ENCODE data around the gene LPCAT2. TPM values are rescaled to one million over a fixed set of nuclear protein-coding genes. Genes with fewer than 3 reads are reported as not detected.

LPCAT2 gene
- 3.6 to 7.4 TPM (median 5.9 TPM) in 5 replicates for total RNA-seq (2022; extraction: Qiagen RNA extraction)

GRCh38 chr16:55508941-55509931 lies at the start of gene LPCAT2:
Gene LPCAT2, plus strand, starts transcription at chr16:55509072. Its CDS starts 110 bp downstream, at chr16:55509182.

GRCh38 chr16:55478827-55479429 lies 29.9 kb upstream of the LPCAT2 start, which contains the start of gene MMP2:
Gene MMP2, plus strand, starts transcription at chr16:55479198. Its CDS starts 282 bp downstream, at chr16:55479480.

GRCh38 chr16:55566432-55567175 lies 57.7 kb downstream of the LPCAT2 start, which contains the start of gene CAPNS2:
Gene CAPNS2, plus strand, starts transcription at chr16:55566684. Its CDS starts 73 bp downstream, at chr16:55566757.

Other genes starting within 250 kb of the LPCAT2 start
- gene IRX6, start 184.9 kb upstream of the LPCAT2 start, total RNA-seq (2022; extraction: Qiagen RNA extraction) = not detected in 5 replicates
- gene MMP2, start 29.9 kb upstream of the LPCAT2 start, total RNA-seq (2022; extraction: Qiagen RNA extraction) = 7.8 to 11.5 TPM (median 10.1 TPM) in 5 replicates
- not detected in 5 replicates for gene CAPNS2, start 57.6 kb downstream of the LPCAT2 start, total RNA-seq (2022; extraction: Qiagen RNA extraction)
- 0.07 to 0.09 TPM in 2 of 5 replicates, not detected in the others for gene SLC6A2, start 146.9 kb downstream of the LPCAT2 start, total RNA-seq (2022; extraction: Qiagen RNA extraction)